BLaER1 (cell line): Measurements from ENCODE around the gene HOXB7.

Source experiments
- H3K27ac ChIP-seq: shearing (Covaris generic); formaldehyde crosslinking; 2 replicates; pipeline ENCODE4 v1.8.1; 2022
- H3K27me3 ChIP-seq: shearing (Covaris generic); formaldehyde crosslinking; 2 replicates; pipeline ENCODE4 v1.8.1; 2022
- H3K36me3 ChIP-seq: shearing (Covaris generic); formaldehyde crosslinking; 2 replicates; pipeline ENCODE4 v1.8.1; 2022
- H3K4me1 ChIP-seq: shearing (Covaris generic); formaldehyde crosslinking; 2 replicates; pipeline ENCODE4 v1.8.1; 2022
- H3K4me2 ChIP-seq: shearing (Covaris generic); formaldehyde crosslinking; 2 replicates; pipeline ENCODE4 v1.8.1; 2022
- H3K4me3 ChIP-seq: shearing (Covaris generic); formaldehyde crosslinking; 2 replicates; pipeline ENCODE4 v1.8.1; 2022
- H3K9ac ChIP-seq: shearing (Covaris generic); formaldehyde crosslinking; 2 replicates; pipeline ENCODE4 v1.8.1; 2022
- H3K9me3 ChIP-seq: shearing (Covaris generic); formaldehyde crosslinking; 2 replicates; pipeline ENCODE4 v1.8.1; 2022
- H4K20me1 ChIP-seq: shearing (Covaris generic); formaldehyde crosslinking; 2 replicates; pipeline ENCODE4 v1.8.1; 2022
- Cebpa-rat ChIP-seq: shearing (Covaris generic); IDR thresholded peaks from 2 replicates; pipeline ENCODE4 v1.8.1; 2022

The HOXB7 gene

DNA sequence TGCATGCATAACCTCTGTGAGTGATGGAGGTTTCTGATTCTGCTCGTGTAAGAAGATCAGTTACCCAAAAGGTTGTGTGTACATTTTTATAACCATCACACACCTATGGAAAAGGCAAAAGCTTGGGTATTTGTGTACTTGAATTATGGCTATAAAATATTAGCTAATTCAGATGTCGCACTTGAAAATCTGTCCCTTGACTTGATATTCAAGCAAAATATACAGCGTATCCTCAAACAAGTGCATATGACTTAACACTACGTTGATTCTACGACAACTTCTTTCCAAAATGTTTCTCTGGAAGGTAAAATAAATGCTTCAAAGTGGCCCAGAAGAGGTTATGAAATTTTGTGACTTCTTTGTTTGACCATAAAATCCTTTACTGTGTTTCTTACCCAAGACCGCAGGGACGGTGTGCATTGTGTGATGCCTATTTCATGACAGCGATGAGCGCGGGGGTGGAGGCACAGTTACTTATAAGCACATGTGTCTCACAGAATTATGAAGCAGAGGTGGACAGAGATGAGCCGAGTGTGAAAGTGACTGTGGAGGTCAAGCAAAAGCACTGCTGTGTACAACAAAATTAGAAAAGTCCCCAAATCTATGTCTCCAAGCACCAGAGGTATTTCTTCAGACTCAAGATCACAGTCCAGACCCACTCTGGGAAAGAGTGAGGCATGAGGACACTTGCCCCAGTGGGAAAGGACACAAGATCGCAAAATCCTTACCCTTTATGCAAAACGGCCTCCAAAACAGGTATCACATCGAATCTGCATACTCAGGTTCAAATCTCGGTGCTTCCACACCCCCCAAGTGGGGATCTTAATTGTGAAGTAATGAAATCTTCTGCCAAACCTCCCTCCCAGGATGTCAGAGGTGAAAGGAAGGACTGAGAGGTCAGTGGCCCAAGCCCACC is 19.4 kb upstream of the HOXB7 start:
- peaks cover 99% of the 10 kb centered on the region for H4K20me1 ChIP-seq
- TF ChIP-seq Cebpa-rat, result no peak
- peaks cover 5% of the 10 kb centered on the region; the same call in 1 of the 2 replicates for H3K4me1 ChIP-seq
- peaks cover 100% of the 10 kb centered on the region for H3K27me3 ChIP-seq
- H3K27ac ChIP-seq, result no peak overlapping the region
- no peaks in the 10 kb centered on the region for H3K36me3 ChIP-seq
- no peak overlapping the region for H3K4me3 ChIP-seq
- H3K9me3 ChIP-seq, result no peaks in the 10 kb centered on the region; the same call in 1 of the 2 replicates
- no peak overlapping the region for H3K9ac ChIP-seq
- no peak overlapping the region for H3K4me2 ChIP-seq

DNA sequence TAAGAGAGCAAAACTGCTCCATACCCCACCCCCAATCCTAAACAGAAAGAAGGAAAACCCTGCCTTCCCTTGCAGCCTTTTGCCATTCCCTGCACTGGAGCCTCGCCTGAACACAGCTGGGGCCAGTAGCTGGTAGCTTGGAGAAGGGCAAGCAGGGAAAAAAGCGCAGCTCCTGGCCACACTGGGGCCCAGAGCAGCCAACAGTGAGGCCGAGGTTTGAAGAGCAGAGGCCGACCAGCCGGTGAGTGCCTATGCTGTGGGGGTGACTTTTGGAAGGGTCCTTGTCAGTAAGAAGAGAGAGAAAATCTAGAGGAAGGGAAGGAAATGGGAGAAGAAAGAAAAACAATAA is 18.6 kb upstream of the HOXB7 start:
- peaks cover 11% of the 10 kb centered on the region; the same call in 1 of the 2 replicates for H3K4me1 ChIP-seq
- no peak overlapping the region for H3K27ac ChIP-seq
- no peak for TF ChIP-seq Cebpa-rat
- H3K4me3 ChIP-seq, result no peak overlapping the region
- H4K20me1 ChIP-seq, result peaks cover 99% of the 10 kb centered on the region
- H3K9me3 ChIP-seq, result no peaks in the 10 kb centered on the region; the same call in 1 of the 2 replicates
- no peak overlapping the region for H3K4me2 ChIP-seq
- H3K36me3 ChIP-seq, result no peaks in the 10 kb centered on the region
- peaks cover 100% of the 10 kb centered on the region for H3K27me3 ChIP-seq
- H3K9ac ChIP-seq, result no peak overlapping the region

DNA sequence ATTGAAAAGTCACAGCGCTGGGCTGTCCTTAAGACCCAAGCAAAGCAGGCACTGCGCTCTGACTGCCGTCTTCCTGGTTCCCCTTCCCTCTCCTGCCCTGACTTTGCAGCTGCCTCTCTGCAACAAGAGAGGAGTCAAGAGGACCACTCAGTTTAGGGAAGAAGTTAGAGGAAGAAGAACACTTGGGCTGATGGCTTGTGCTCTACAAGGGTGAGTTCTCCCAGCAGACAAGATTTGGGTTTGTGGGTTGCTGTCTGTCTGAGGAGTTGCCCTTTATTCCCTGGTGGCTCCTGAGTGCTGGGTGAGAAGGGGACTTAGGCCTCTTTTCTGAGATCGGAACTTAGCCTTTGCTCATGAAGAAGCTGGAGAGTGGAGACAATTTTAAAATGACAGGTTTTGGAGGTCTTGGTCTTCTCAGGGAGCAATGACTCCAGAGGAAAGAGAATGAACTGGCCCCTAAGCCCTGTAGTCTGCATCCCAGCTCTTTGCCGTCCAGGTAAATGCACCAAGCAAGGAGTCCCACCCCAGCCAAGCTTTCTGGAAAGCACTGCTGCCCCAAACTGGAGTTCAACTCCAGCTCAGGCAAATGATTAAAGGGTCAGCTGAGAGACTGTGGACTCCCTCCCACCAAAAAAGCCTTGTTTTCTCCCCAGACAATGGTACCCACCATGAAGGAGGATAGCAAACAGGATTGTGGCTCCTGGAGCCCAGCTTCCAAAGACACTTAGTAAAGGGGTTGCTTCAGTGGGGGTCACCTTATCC is 18.0 kb upstream of the HOXB7 start:
- Histone ChIP-seq H3K9ac (no peak overlapping the region), H3K4me3 (no peak overlapping the region), H3K36me3 (no peaks in the 10 kb centered on the region), H3K27me3 (peaks cover 100% of the 10 kb centered on the region), H4K20me1 (peaks cover 99% of the 10 kb centered on the region), H3K4me1 (peaks cover 11% of the 10 kb centered on the region; the same call in 1 of the 2 replicates), H3K9me3 (no peaks in the 10 kb centered on the region; the same call in 1 of the 2 replicates), H3K4me2 (no peak overlapping the region), H3K27ac (no peak overlapping the region)
- no peak for TF ChIP-seq Cebpa-rat

DNA sequence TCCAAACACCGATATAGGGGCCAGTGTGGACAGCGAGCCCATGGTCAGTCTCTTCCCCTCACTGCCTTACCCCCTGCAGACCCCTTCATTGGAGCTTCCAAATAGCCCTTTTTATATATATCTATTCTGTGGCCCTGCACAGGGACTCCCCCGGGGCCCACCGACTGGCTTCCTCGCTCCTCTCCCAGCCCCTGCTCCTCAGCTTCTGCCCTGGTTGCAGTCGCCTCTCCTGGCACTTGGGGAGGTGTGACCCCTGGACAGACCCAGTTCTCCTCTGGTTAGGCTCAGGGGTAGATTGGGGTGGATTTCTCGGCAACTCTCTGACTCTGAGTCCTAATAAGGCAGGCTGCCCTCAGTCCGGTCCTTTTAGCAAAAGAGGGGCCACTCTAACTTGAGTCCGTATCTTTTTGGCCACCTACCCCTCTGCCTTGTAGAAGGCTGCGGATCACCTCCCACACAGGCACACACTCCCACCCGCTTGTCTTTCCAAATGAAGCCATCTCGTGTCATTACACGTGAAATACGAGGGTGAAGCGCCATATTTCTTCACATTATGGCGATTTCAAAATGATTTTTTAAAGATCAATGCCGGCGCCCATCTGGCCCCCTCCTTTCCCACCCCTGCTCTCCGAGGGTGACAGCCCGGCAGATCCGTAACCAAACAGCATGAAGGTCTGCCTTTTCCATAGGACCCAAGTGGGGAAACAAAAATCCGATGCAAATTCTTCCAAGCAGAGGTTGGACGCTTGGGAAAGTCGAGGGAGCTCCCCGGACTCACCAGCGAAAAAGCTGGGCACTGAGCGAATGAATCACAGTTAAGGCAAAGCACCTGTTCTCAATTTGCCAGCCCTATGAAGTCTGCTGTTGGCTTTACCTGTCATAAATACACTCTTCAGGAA is 17.1 kb upstream of the HOXB7 start:
- TF ChIP-seq Cebpa-rat, result no peak
- no peak overlapping the region for H3K4me2 ChIP-seq
- H3K4me1 ChIP-seq, result peaks cover 11% of the 10 kb centered on the region; the same call in 1 of the 2 replicates
- H4K20me1 ChIP-seq, result peaks cover 99% of the 10 kb centered on the region
- no peaks in the 10 kb centered on the region for H3K9me3 ChIP-seq
- no peak overlapping the region for H3K4me3 ChIP-seq
- peaks cover 100% of the 10 kb centered on the region for H3K27me3 ChIP-seq
- no peak overlapping the region for H3K27ac ChIP-seq
- no peaks in the 10 kb centered on the region for H3K36me3 ChIP-seq
- no peak overlapping the region for H3K9ac ChIP-seq

DNA sequence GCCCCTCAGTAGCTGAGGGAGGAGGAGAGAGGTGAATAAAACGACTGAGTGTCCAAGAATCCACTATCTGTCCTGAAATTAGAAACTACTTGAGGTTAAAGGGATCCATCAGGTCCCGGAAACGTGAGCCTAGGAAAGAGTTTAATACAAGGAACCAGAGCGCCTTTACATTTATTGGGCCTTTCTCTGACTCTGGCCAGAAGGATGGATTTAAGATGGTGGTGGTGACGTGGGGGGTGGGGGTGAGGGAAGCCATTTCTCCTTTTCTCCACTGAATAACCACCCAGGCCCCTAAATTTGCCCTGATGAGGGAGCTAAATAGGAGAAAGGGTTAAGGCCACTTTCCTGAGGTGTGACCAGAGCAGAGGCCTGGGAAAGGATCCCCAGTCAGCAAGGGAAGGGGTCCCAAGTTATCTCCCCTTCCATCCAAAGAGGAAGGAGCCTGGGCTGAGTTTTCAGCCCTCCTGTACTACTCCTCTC is 16.3 kb upstream of the HOXB7 start:
- Histone ChIP-seq H3K9me3 (no peaks in the 10 kb centered on the region), H3K27ac (no peak overlapping the region), H3K4me1 (peaks cover 11% of the 10 kb centered on the region; the same call in 1 of the 2 replicates), H3K9ac (no peak overlapping the region), H3K4me2 (no peak overlapping the region), H3K36me3 (no peaks in the 10 kb centered on the region), H3K4me3 (no peak overlapping the region), H3K27me3 (peaks cover 100% of the 10 kb centered on the region), H4K20me1 (peaks cover 99% of the 10 kb centered on the region)
- no peak for TF ChIP-seq Cebpa-rat

DNA sequence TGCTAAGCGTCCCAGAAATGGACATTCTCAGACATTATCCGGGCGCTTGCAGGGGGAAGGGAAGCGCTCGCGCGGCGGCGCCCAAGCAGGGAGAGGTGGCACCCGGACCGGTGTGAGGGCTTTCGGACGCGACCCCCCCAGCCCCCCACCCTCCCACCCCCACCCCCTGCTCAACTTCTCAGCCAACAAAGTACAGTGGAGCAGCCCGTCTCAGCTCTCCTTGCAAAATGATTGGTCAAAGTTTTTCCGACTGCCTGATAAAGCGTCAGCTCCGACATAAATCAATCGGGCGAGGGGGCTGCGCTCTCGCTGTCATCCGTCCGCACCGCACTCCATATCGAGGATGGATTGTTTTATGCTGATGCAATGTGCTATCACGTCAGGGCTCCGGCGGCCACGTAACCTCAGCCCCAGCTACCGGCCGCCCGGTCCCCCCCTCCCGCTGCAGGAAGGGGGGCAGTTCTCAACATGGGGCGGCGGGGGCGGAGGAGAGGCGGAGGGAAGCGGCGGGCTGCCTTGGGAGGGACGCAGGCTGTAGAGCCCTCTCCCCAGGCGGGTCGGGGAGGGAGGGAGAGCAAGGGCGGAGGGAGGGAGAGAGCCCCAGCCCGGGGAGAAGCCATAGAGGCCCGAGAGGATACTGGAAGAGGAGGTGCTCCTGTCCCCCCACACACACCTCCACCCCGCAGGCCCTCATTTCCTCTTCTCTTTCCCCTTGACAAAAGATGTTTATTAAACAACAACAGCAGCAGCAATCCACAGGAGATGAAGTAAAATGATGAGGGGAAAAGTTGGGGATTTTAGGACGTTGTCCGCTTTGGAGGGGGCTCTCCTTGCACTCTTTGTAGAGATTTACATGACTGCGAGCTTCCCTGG is 15.7 kb upstream of the HOXB7 start, which contains the start of gene HOXB9:
TSS of gene HOXB9 (minus strand) at position 114 of the 873 bp plus-strand sequence. CDS start at position 25, 89 bp downstream.
- no peak within 1 kb of the TSS for H3K27ac ChIP-seq
- peak within 1 kb of the TSS; percentile 32 for H3K4me3 ChIP-seq
- peaks cover 11% of the 10 kb centered on the region; the same call in 1 of the 2 replicates for H3K4me1 ChIP-seq
- no peak for TF ChIP-seq Cebpa-rat
- H4K20me1 ChIP-seq, result peaks cover 99% of the 10 kb centered on the region
- peak within 1 kb of the TSS; percentile 46 for H3K4me2 ChIP-seq
- H3K9ac ChIP-seq, result no peak within 1 kb of the TSS
- no peaks in the 10 kb centered on the region for H3K9me3 ChIP-seq
- no peaks in the 10 kb centered on the region for H3K36me3 ChIP-seq
- peaks cover 100% of the 10 kb centered on the region for H3K27me3 ChIP-seq

DNA sequence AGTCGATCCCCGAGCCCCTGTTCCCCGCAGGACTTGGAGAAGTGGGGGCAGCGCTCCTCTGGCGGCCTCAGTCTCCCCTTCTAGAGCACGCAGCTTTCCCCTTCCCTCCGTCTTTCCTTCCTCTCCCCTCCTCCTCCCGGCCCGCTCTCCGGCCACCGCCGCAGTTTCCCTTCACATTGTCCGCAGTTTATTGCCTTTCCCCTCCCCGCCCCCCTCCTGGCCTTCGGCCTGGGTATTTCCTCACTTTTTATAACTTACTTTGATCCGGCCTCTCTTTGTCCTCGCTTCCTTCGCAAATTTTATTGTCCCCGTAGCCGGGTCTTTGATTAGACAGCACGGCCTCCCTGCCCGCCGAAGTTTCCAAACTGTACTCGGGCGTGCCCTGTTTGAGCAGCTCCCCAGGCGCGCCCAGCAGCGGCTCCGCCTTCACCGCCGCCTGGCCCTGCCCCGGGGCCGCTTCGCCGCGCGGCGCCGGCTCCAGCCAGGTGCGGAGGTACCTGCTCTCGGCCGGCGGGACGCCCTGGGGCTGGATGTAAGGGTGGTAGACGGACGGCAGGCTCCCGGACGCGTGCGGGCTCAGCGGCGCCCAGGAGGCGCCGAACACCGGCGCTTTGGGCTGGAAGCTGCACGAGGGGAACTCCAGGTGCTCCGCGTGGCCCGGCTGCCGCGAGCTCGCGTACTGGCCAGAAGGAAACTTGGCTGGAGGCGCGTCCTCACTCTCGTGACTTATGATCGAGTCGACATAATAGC is 14.9 kb upstream of the HOXB7 start:
- H3K9me3 ChIP-seq, result no peaks in the 10 kb centered on the region
- peaks cover 99% of the 10 kb centered on the region for H4K20me1 ChIP-seq
- no peak overlapping the region for H3K9ac ChIP-seq
- no peak overlapping the region for H3K27ac ChIP-seq
- peak overlapping the region; percentile 46 for H3K4me2 ChIP-seq
- peaks cover 11% of the 10 kb centered on the region; the same call in 1 of the 2 replicates for H3K4me1 ChIP-seq
- no peak for TF ChIP-seq Cebpa-rat
- H3K27me3 ChIP-seq, result peaks cover 100% of the 10 kb centered on the region
- peak overlapping the region; percentile 32 for H3K4me3 ChIP-seq
- H3K36me3 ChIP-seq, result no peaks in the 10 kb centered on the region
